Measurements from ENCODE around the gene TP53I13. TPM values are rescaled to one million over a fixed set of nuclear protein-coding genes. Genes with fewer than 3 reads are reported as not detected.

Gene TP53I13
- total and polyA plus RNA-seq, 2 of the 13 experiments (the other 11 are each of a cell fraction or from before 2014, with no cell fraction given) = 16.9 to 25.7 TPM

DNA sequence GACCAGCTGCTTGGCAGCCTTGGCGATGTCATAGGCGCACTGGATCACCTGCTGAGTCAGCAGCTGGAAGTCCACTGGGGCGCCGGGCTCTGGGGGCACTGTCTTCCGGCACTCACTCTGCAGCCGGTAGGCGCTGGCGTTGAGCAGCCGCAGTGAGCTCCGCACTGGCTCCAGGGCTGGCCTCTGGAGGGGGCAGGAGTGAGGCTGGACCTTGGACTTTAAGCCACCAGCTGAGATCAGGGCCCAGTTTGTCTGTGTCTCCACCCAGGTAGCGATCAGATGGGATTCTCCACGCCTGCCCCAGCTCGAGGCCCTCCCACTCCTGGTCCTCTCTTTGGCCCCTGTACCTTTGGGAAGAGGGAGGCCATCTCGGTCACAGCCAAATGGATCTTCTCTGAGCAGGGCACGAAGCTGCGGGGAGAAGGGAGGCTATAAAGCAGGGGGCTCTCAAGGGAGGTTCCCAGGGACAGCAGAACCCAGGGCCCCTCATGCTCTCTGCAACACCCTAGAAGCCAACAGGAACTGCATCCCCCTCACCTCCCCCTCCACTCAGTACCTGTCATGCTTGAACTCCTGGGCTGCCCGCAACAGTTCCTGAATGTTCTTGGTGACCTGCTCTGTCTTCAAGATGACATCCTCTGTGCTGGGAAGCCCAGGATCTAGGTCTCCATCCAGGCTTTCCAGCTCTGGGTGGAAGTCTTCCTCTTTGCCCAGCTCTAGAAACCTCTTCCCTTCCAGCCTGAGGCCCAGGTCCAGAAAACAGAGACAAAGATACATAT is 6.4 kb downstream of the TP53I13 start (continued):
- TF ChIP-seq, protein P1, sequence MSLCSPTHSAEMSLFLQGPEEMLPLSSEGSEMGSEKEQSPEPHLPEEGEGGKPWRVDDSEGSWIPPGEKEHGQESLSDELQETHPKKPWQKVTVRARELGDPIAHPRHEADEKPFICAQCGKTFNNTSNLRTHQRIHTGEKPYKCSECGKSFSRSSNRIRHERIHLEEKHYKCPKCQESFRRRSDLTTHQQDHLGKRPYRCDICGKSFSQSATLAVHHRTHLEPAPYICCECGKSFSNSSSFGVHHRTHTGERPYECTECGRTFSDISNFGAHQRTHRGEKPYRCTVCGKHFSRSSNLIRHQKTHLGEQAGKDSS (CRISPR knock-in tag; IDR thresholded peaks at IDR 0.05; ENCODE audit: borderline replicate concordance, low read depth) = peak; percentile 55; the same call in 1 of the 2 replicates
- no peak for TF ChIP-seq GFI1 (CRISPR knock-in tag; IDR thresholded peaks at IDR 0.05; ENCODE audit: borderline replicate concordance)
- peak; percentile 56 for TF ChIP-seq AGO1 (IDR thresholded peaks at IDR 0.05; ENCODE audit: low read depth, low read length, poor library complexity, severe bottlenecking)
- TF ChIP-seq ERF (CRISPR knock-in tag; IDR thresholded peaks at IDR 0.05) = peak; percentile 79; the same call in 1 of the 2 replicates
- TF ChIP-seq SOX5 (CRISPR knock-in tag; IDR thresholded peaks at IDR 0.05; ENCODE audit: borderline replicate concordance) = peak; percentile 60
- peak; percentile 47 for TF ChIP-seq RARA (CRISPR knock-in tag; IDR thresholded peaks at IDR 0.05)
- TF ChIP-seq, protein P2, sequence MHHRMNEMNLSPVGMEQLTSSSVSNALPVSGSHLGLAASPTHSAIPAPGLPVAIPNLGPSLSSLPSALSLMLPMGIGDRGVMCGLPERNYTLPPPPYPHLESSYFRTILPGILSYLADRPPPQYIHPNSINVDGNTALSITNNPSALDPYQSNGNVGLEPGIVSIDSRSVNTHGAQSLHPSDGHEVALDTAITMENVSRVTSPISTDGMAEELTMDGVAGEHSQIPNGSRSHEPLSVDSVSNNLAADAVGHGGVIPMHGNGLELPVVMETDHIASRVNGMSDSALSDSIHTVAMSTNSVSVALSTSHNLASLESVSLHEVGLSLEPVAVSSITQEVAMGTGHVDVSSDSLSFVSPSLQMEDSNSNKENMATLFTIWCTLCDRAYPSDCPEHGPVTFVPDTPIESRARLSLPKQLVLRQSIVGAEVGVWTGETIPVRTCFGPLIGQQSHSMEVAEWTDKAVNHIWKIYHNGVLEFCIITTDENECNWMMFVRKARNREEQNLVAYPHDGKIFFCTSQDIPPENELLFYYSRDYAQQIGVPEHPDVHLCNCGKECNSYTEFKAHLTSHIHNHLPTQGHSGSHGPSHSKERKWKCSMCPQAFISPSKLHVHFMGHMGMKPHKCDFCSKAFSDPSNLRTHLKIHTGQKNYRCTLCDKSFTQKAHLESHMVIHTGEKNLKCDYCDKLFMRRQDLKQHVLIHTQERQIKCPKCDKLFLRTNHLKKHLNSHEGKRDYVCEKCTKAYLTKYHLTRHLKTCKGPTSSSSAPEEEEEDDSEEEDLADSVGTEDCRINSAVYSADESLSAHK (CRISPR knock-in tag; IDR thresholded peaks at IDR 0.05; ENCODE audit: borderline replicate concordance) = no peak
- peak; percentile 80 for TF ChIP-seq IRF2 (CRISPR knock-in tag; IDR thresholded peaks at IDR 0.05)
- no peak for TF ChIP-seq NR3C1 (CRISPR knock-in tag; IDR thresholded peaks at IDR 0.05)
- TF ChIP-seq, protein P3, sequence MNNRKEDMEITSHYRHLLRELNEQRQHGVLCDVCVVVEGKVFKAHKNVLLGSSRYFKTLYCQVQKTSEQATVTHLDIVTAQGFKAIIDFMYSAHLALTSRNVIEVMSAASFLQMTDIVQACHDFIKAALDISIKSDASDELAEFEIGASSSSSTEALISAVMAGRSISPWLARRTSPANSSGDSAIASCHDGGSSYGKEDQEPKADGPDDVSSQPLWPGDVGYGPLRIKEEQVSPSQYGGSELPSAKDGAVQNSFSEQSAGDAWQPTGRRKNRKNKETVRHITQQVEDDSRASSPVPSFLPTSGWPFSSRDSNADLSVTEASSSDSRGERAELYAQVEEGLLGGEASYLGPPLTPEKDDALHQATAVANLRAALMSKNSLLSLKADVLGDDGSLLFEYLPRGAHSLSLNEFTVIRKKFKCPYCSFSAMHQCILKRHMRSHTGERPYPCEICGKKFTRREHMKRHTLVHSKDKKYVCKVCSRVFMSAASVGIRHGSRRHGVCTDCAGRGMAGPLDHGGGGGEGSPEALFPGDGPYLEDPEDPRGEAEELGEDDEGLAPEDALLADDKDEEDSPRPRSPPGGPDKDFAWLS (CRISPR knock-in tag; IDR thresholded peaks at IDR 0.05; ENCODE audit: borderline replicate concordance) = no peak
- peak; percentile 75 for TF ChIP-seq KDM2A (CRISPR knock-in tag; IDR thresholded peaks at IDR 0.05; ENCODE audit: borderline replicate concordance, low read depth)
- TF ChIP-seq ZMYM4 (CRISPR knock-in tag; IDR thresholded peaks at IDR 0.05) = peak; percentile 62; the same call in 1 of the 2 replicates
- TF ChIP-seq, protein P4, sequence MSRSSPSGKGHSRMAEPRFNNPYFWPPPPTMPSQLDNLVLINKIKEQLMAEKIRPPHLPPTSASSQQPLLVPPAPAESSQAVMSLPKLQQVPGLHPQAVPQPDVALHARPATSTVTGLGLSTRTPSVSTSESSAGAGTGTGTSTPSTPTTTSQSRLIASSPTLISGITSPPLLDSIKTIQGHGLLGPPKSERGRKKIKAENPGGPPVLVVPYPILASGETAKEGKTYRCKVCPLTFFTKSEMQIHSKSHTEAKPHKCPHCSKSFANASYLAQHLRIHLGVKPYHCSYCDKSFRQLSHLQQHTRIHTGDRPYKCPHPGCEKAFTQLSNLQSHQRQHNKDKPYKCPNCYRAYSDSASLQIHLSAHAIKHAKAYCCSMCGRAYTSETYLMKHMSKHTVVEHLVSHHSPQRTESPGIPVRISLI (CRISPR knock-in tag; IDR thresholded peaks at IDR 0.05; ENCODE audit: borderline replicate concordance) = no peak
- peak; percentile 53; the same call in 1 of the 2 replicates for TF ChIP-seq HMG20A (CRISPR knock-in tag; IDR thresholded peaks at IDR 0.05; ENCODE audit: borderline replicate concordance)
- TF ChIP-seq HMGA1 (CRISPR knock-in tag; conservative IDR thresholded peaks at IDR 0.05) = no peak
- no peak for TF ChIP-seq PAWR (CRISPR knock-in tag; IDR thresholded peaks at IDR 0.05; ENCODE audit: borderline replicate concordance)
- TF ChIP-seq SMC3 (IDR thresholded peaks at IDR 0.05; ENCODE audit: low read length) = no peak
- TF ChIP-seq, protein P5, sequence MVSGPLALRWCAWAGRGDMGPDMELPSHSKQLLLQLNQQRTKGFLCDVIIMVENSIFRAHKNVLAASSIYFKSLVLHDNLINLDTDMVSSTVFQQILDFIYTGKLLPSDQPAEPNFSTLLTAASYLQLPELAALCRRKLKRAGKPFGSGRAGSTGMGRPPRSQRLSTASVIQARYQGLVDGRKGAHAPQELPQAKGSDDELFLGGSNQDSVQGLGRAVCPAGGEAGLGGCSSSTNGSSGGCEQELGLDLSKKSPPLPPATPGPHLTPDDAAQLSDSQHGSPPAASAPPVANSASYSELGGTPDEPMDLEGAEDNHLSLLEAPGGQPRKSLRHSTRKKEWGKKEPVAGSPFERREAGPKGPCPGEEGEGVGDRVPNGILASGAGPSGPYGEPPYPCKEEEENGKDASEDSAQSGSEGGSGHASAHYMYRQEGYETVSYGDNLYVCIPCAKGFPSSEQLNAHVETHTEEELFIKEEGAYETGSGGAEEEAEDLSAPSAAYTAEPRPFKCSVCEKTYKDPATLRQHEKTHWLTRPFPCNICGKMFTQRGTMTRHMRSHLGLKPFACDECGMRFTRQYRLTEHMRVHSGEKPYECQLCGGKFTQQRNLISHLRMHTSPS (CRISPR knock-in tag; IDR thresholded peaks at IDR 0.05; ENCODE audit: low read depth) = peak; percentile 74
- peak; percentile 79 for TF ChIP-seq ZBTB38 (CRISPR knock-in tag; IDR thresholded peaks at IDR 0.05)
- TF ChIP-seq ZNF20 (CRISPR knock-in tag; IDR thresholded peaks at IDR 0.05) = no peak
- TF ChIP-seq SUZ12 (IDR thresholded peaks at IDR 0.05; ENCODE audit: low read depth, low read length) = no peak
- peak; percentile 81 for TF ChIP-seq BORCS8-MEF2B (CRISPR knock-in tag; IDR thresholded peaks at IDR 0.05)

All from HepG2 (cell line).